Measurements from ENCODE around the gene JAG2. TPM values are rescaled to one million over a fixed set of nuclear protein-coding genes. Genes with fewer than 3 reads are reported as not detected.
A peak's percentile ranks its signal among the peaks of the same experiment; 100 is the strongest.

JAG2 gene
- total RNA-seq, 2 experiments from 2014 or later: 0.66 to 1.3 TPM

- Histone ChIP-seq H3K4me1 (ENCODE audit: insufficient read depth, low read length) (no peaks in the 10 kb centered on the region), H3K9me3 (ENCODE audit: control insufficient read depth in 1 of 2, insufficient read depth in 1 of 2, low read length in 2 of 2) (peaks cover 13 to 39% of the 10 kb centered on the region in 2 experiments), H3K27me3 (ENCODE audit: control insufficient read depth in 1 of 2, insufficient read depth in 2 of 2, low read length in 2 of 2) (no peaks in the 10 kb centered on the region), H3K36me3 (ENCODE audit: insufficient read depth, low read length) (no peaks in the 10 kb centered on the region), H3K4me3 (ENCODE audit: low read length) (no peak overlapping the region), H3K27ac (ENCODE audit: low read depth in 1 of 2, low read length in 2 of 2) (no peak overlapping the region)
- POLR2A ChIA-PET: no interaction called here
- intact Hi-C loops (cut with DNase I, micrococcal nuclease): no loop called here
- H3K4me3 Mint-ChIP-seq: no peak overlapping the region
- H3K9me3 Mint-ChIP-seq: no peaks in the 10 kb centered on the region
- CTCF ChIA-PET: no interaction called here
- no peaks in the 10 kb centered on the region for H3K27me3 Mint-ChIP-seq
- ATAC-seq (ENCODE audit: poor library complexity): no peak
- no peaks in the 10 kb centered on the region for H3K36me3 Mint-ChIP-seq (ENCODE audit: low read depth)
- H3K4me1 Mint-ChIP-seq (ENCODE audit: low read depth): no peaks in the 10 kb centered on the region
- no peak for TF ChIP-seq CTCF (IDR thresholded peaks at IDR 0.05)
- DNase-seq: peak in 1 of 14 experiments; percentile 3
- H3K27ac Mint-ChIP-seq: no peak overlapping the region
Measured at GRCh38 chr14:105143451-105144025, 25.0 kb downstream of the JAG2 start.

GRCh38 chr14:105142651-105143450, 25.7 kb downstream of the JAG2 start:
- ATAC-seq (ENCODE audit: poor library complexity) (no peak), DNase-seq (no peak)
- no peak overlapping the region for H3K27ac ChIP-seq (ENCODE audit: low read depth in 1 of 2, low read length in 2 of 2)
- Mint-ChIP-seq H3K27ac (no peak overlapping the region), H3K4me3 (no peak overlapping the region), H3K36me3 (ENCODE audit: low read depth) (no peaks in the 10 kb centered on the region), H3K27me3 (no peaks in the 10 kb centered on the region), H3K9me3 (no peaks in the 10 kb centered on the region), H3K4me1 (ENCODE audit: low read depth) (no peaks in the 10 kb centered on the region)
- no peaks in the 10 kb centered on the region for H3K4me1 ChIP-seq (ENCODE audit: insufficient read depth, low read length)
- no peaks in the 10 kb centered on the region for H3K36me3 ChIP-seq (ENCODE audit: insufficient read depth, low read length)
- no peaks in the 10 kb centered on the region for H3K27me3 ChIP-seq (ENCODE audit: control insufficient read depth in 1 of 2, insufficient read depth in 2 of 2, low read length in 2 of 2)
- CTCF ChIA-PET: no interaction called here
- intact Hi-C loops (cut with DNase I, micrococcal nuclease): no loop called here
- POLR2A ChIA-PET: no interaction called here
- no peak overlapping the region for H3K4me3 ChIP-seq (ENCODE audit: low read length)
- H3K9me3 ChIP-seq (ENCODE audit: control insufficient read depth in 1 of 2, insufficient read depth in 1 of 2, low read length in 2 of 2): peaks cover 13 to 45% of the 10 kb centered on the region in 2 experiments
- no peak for TF ChIP-seq CTCF (IDR thresholded peaks at IDR 0.05)

- CTCF ChIA-PET: no interaction called here
- H3K27ac Mint-ChIP-seq: no peak overlapping the region
- Histone ChIP-seq H3K27ac (ENCODE audit: low read depth in 1 of 2, low read length in 2 of 2) (no peak overlapping the region), H3K36me3 (ENCODE audit: insufficient read depth, low read length) (no peaks in the 10 kb centered on the region), H3K9me3 (ENCODE audit: control insufficient read depth in 1 of 2, insufficient read depth in 1 of 2, low read length in 2 of 2) (peaks cover 13 to 45% of the 10 kb centered on the region in 2 experiments), H3K4me3 (ENCODE audit: low read length) (no peak overlapping the region), H3K4me1 (ENCODE audit: insufficient read depth, low read length) (no peaks in the 10 kb centered on the region), H3K27me3 (ENCODE audit: control insufficient read depth in 1 of 2, insufficient read depth in 2 of 2, low read length in 2 of 2) (no peaks in the 10 kb centered on the region)
- no peaks in the 10 kb centered on the region for H3K4me1 Mint-ChIP-seq (ENCODE audit: low read depth)
- DNase-seq (peak in 1 of 14 experiments; percentile 4), ATAC-seq (ENCODE audit: poor library complexity) (no peak)
- H3K9me3 Mint-ChIP-seq: no peaks in the 10 kb centered on the region
- no peaks in the 10 kb centered on the region for H3K36me3 Mint-ChIP-seq (ENCODE audit: low read depth)
- no peaks in the 10 kb centered on the region for H3K27me3 Mint-ChIP-seq
- POLR2A ChIA-PET: no interaction called here
- H3K4me3 Mint-ChIP-seq: no peak overlapping the region
- TF ChIP-seq CTCF (IDR thresholded peaks at IDR 0.05): no peak
- intact Hi-C loops (cut with DNase I, micrococcal nuclease): no loop called here
Measured at GRCh38 chr14:105141486-105142281, 26.9 kb downstream of the JAG2 start.

Measured in CD4-positive, alpha-beta T cell (primary cell).